Amniotic epithelial cell (primary cell): ENCODE results near the gene SLC7A4.
"Not testable (repeated sequence)": the region's sequence is repeated elsewhere in the genome, so short reads cannot be mapped to it uniquely, and the experiment has no call there.

Experiments used
- DNase-seq: peaks from one replicate; pipeline ENCODE4 v3.0.0-alpha.2; 2010; ENCODE audit warnings: low read depth

The SLC7A4 gene

GRCh38 chr22:21032037-21032867 is at the start of gene SLC7A4:
TSS of gene SLC7A4 (minus strand) at chr22:21032561. CDS start at chr22:21031812, 749 bp downstream.
- peak; percentile 44 for DNase-seq

- DNase-seq, result no peak
Observed at GRCh38 chr22:21080435-21081137, 48.2 kb upstream of the SLC7A4 start.

GRCh38 chr22:21079493-21079892 is 47.1 kb upstream of the SLC7A4 start:
- DNase-seq, result no peak

- DNase-seq, result no peak
Observed at GRCh38 chr22:21078916-21079315, 46.6 kb upstream of the SLC7A4 start.

- no peak for DNase-seq
Observed at GRCh38 chr22:21077884-21078508, 45.6 kb upstream of the SLC7A4 start.

GRCh38 chr22:21076912-21077625 is 44.7 kb upstream of the SLC7A4 start:
- no peak for DNase-seq

- no peak for DNase-seq
Observed at GRCh38 chr22:21075516-21076138, 43.3 kb upstream of the SLC7A4 start.

GRCh38 chr22:21074102-21074715 is 41.8 kb upstream of the SLC7A4 start:
- peak; percentile 57 for DNase-seq

GRCh38 chr22:21073482-21073881 is 41.1 kb upstream of the SLC7A4 start:
- no peak for DNase-seq

- no peak for DNase-seq
Observed at GRCh38 chr22:21073023-21073422, 40.7 kb upstream of the SLC7A4 start.

GRCh38 chr22:21071796-21072195 is 39.4 kb upstream of the SLC7A4 start:
- not testable (repeated sequence) for DNase-seq

GRCh38 chr22:21070690-21071615 is 38.6 kb upstream of the SLC7A4 start:
- DNase-seq, result no peak

- no peak for DNase-seq
Observed at GRCh38 chr22:21069375-21069774, 37.0 kb upstream of the SLC7A4 start.

- DNase-seq, result no peak
Observed at GRCh38 chr22:21068681-21069276, 36.4 kb upstream of the SLC7A4 start.

- DNase-seq, result no peak
Observed at GRCh38 chr22:21067901-21068680, 35.7 kb upstream of the SLC7A4 start.

- DNase-seq, result no peak
Observed at GRCh38 chr22:21067075-21067900, 34.9 kb upstream of the SLC7A4 start.

GRCh38 chr22:21064917-21065864 is 32.8 kb upstream of the SLC7A4 start:
- DNase-seq, result no peak
